ENCODE measurements around the gene SORCS2.

The SORCS2 gene

GRCh38 chr4:7630568-7631287, 438.4 kb downstream of the SORCS2 start:
- no peak overlapping the region for H2BK5ac ChIP-seq (ENCODE audit: low read depth, low read length, poor library complexity, severe bottlenecking)
- peaks cover 4 to 23% of the 10 kb centered on the region in 2 experiments for H3K27me3 ChIP-seq (ENCODE audit: control insufficient read depth in 1 of 2, insufficient read depth in 1 of 2, low read length in 2 of 2)
- H3K4me2 ChIP-seq (ENCODE audit: low read length, poor library complexity, severe bottlenecking): peak overlapping the region; percentile 53
- no peak overlapping the region for H3K23ac ChIP-seq (ENCODE audit: low read length in 2 of 2)
- peaks cover 19% of the 10 kb centered on the region for H3K4me1 ChIP-seq (ENCODE audit: control insufficient read depth, insufficient read depth, low read depth, low read length)
- no peak overlapping the region for H2BK15ac ChIP-seq (ENCODE audit: low read depth, poor library complexity, severe bottlenecking)
- 33% methylated on average over 17 of the region's 17 CpGs for WGBS
- no peak overlapping the region for H2AK5ac ChIP-seq (ENCODE audit: low read length, severe bottlenecking)
- H2BK120ac ChIP-seq (ENCODE audit: low read depth, low read length): no peak overlapping the region
- no peak overlapping the region for H3K4ac ChIP-seq (ENCODE audit: low read depth in 1 of 2, low read length in 2 of 2)
- H4K91ac ChIP-seq (ENCODE audit: low read length): no peak overlapping the region
- H3K18ac ChIP-seq (ENCODE audit: low read depth in 1 of 2, low read length in 2 of 2): peak overlapping the region in 1 of 2 experiments; percentile 71
- H3K14ac ChIP-seq (ENCODE audit: low read length in 2 of 2): no peak overlapping the region
- H3K79me1 ChIP-seq (replicated peaks; ENCODE audit: low read length, poor library complexity, severe bottlenecking): no peaks in the 10 kb centered on the region
- H4K8ac ChIP-seq (ENCODE audit: low read length): no peak overlapping the region
- H3K4me3 ChIP-seq (ENCODE audit: insufficient read depth in 1 of 2, low read depth in 1 of 2, low read length in 2 of 2): peak overlapping the region in 1 of 2 experiments; percentile 57
- H2BK12ac ChIP-seq (ENCODE audit: low read length in 2 of 2): no peak overlapping the region
- peaks cover 4% of the 10 kb centered on the region for H3K9me3 ChIP-seq (ENCODE audit: control insufficient read depth, low read length)
- H2AFZ ChIP-seq (ENCODE audit: low read depth, low read length): no peak overlapping the region
- peak overlapping the region; percentile 47 for H3K9ac ChIP-seq (ENCODE audit: low read length)
- peak overlapping the region; percentile 51 for H3K27ac ChIP-seq (ENCODE audit: low read length, poor library complexity, severe bottlenecking)
- DNase-seq: peak; percentile 85
- no peaks in the 10 kb centered on the region for H3K36me3 ChIP-seq (ENCODE audit: control insufficient read depth in 1 of 2, insufficient read depth in 2 of 2, low read depth in 1 of 2, low read length in 2 of 2)

GRCh38 chr4:7631288-7632014, 439.1 kb downstream of the SORCS2 start:
- Histone ChIP-seq H3K79me1 (replicated peaks; ENCODE audit: low read length, poor library complexity, severe bottlenecking) (no peaks in the 10 kb centered on the region), H3K27me3 (ENCODE audit: control insufficient read depth in 1 of 2, insufficient read depth in 1 of 2, low read length in 2 of 2) (peaks cover 4 to 27% of the 10 kb centered on the region in 2 experiments), H4K91ac (ENCODE audit: low read length) (peak overlapping the region; percentile 2), H2BK120ac (ENCODE audit: low read depth, low read length) (peak overlapping the region; percentile 61), H2BK12ac (ENCODE audit: low read length in 2 of 2) (no peak overlapping the region), H2BK15ac (ENCODE audit: low read depth, poor library complexity, severe bottlenecking) (peak overlapping the region; percentile 48), H3K9me3 (ENCODE audit: control insufficient read depth, low read length) (peaks cover 4% of the 10 kb centered on the region), H3K4me3 (ENCODE audit: insufficient read depth in 1 of 2, low read depth in 1 of 2, low read length in 2 of 2) (peak overlapping the region in 1 of 2 experiments; percentile 57), H2AK5ac (ENCODE audit: low read length, severe bottlenecking) (no peak overlapping the region), H4K8ac (ENCODE audit: low read length) (no peak overlapping the region), H3K4ac (ENCODE audit: low read depth in 1 of 2, low read length in 2 of 2) (no peak overlapping the region), H3K18ac (ENCODE audit: low read depth in 1 of 2, low read length in 2 of 2) (peak overlapping the region in 1 of 2 experiments; percentile 71), H3K9ac (ENCODE audit: low read length) (peak overlapping the region; percentile 47), H3K4me1 (ENCODE audit: control insufficient read depth, insufficient read depth, low read depth, low read length) (peaks cover 19% of the 10 kb centered on the region), H3K4me2 (ENCODE audit: low read length, poor library complexity, severe bottlenecking) (no peak overlapping the region), H2AFZ (ENCODE audit: low read depth, low read length) (no peak overlapping the region), H3K27ac (ENCODE audit: low read length, poor library complexity, severe bottlenecking) (peak overlapping the region; percentile 1), H2BK5ac (ENCODE audit: low read depth, low read length, poor library complexity, severe bottlenecking) (no peak overlapping the region), H3K14ac (ENCODE audit: low read length in 2 of 2) (peak overlapping the region in 1 of 2 experiments; percentile 12), H3K23ac (ENCODE audit: low read length in 2 of 2) (no peak overlapping the region), H3K36me3 (ENCODE audit: control insufficient read depth in 1 of 2, insufficient read depth in 2 of 2, low read depth in 1 of 2, low read length in 2 of 2) (no peaks in the 10 kb centered on the region)
- DNase-seq: no peak
- WGBS: 51% methylated on average over 10 of the region's 10 CpGs

GRCh38 chr4:7632341-7632740, 440.0 kb downstream of the SORCS2 start:
- Histone ChIP-seq H3K18ac (ENCODE audit: low read depth in 1 of 2, low read length in 2 of 2) (no peak overlapping the region), H3K4me1 (ENCODE audit: control insufficient read depth, insufficient read depth, low read depth, low read length) (peaks cover 19% of the 10 kb centered on the region), H3K9ac (ENCODE audit: low read length) (no peak overlapping the region), H3K27me3 (ENCODE audit: control insufficient read depth in 1 of 2, insufficient read depth in 1 of 2, low read length in 2 of 2) (peaks cover 4 to 31% of the 10 kb centered on the region in 2 experiments), H2BK5ac (ENCODE audit: low read depth, low read length, poor library complexity, severe bottlenecking) (no peak overlapping the region), H2AFZ (ENCODE audit: low read depth, low read length) (no peak overlapping the region), H3K36me3 (ENCODE audit: control insufficient read depth in 1 of 2, insufficient read depth in 2 of 2, low read depth in 1 of 2, low read length in 2 of 2) (no peaks in the 10 kb centered on the region), H3K27ac (ENCODE audit: low read length, poor library complexity, severe bottlenecking) (no peak overlapping the region), H2BK120ac (ENCODE audit: low read depth, low read length) (no peak overlapping the region), H3K4ac (ENCODE audit: low read depth in 1 of 2, low read length in 2 of 2) (no peak overlapping the region), H4K91ac (ENCODE audit: low read length) (no peak overlapping the region), H3K79me1 (replicated peaks; ENCODE audit: low read length, poor library complexity, severe bottlenecking) (no peaks in the 10 kb centered on the region), H3K9me3 (ENCODE audit: control insufficient read depth, low read length) (peaks cover 4% of the 10 kb centered on the region), H3K4me3 (ENCODE audit: insufficient read depth in 1 of 2, low read depth in 1 of 2, low read length in 2 of 2) (no peak overlapping the region), H4K8ac (ENCODE audit: low read length) (no peak overlapping the region), H2BK15ac (ENCODE audit: low read depth, poor library complexity, severe bottlenecking) (no peak overlapping the region), H2AK5ac (ENCODE audit: low read length, severe bottlenecking) (no peak overlapping the region), H3K14ac (ENCODE audit: low read length in 2 of 2) (no peak overlapping the region), H3K23ac (ENCODE audit: low read length in 2 of 2) (no peak overlapping the region), H2BK12ac (ENCODE audit: low read length in 2 of 2) (no peak overlapping the region), H3K4me2 (ENCODE audit: low read length, poor library complexity, severe bottlenecking) (no peak overlapping the region)
- DNase-seq: no peak
- WGBS: 91% methylated on average over 12 of the region's 12 CpGs

GRCh38 chr4:7632971-7633370, 440.6 kb downstream of the SORCS2 start:
- Histone ChIP-seq H4K8ac (ENCODE audit: low read length) (no peak overlapping the region), H3K9ac (ENCODE audit: low read length) (no peak overlapping the region), H2AK5ac (ENCODE audit: low read length, severe bottlenecking) (no peak overlapping the region), H2BK5ac (ENCODE audit: low read depth, low read length, poor library complexity, severe bottlenecking) (no peak overlapping the region), H2BK120ac (ENCODE audit: low read depth, low read length) (no peak overlapping the region), H3K27ac (ENCODE audit: low read length, poor library complexity, severe bottlenecking) (no peak overlapping the region), H3K23ac (ENCODE audit: low read length in 2 of 2) (no peak overlapping the region), H2BK15ac (ENCODE audit: low read depth, poor library complexity, severe bottlenecking) (no peak overlapping the region), H4K91ac (ENCODE audit: low read length) (no peak overlapping the region), H3K4me3 (ENCODE audit: insufficient read depth in 1 of 2, low read depth in 1 of 2, low read length in 2 of 2) (no peak overlapping the region), H2BK12ac (ENCODE audit: low read length in 2 of 2) (peak overlapping the region in 1 of 2 experiments; percentile 32), H3K27me3 (ENCODE audit: control insufficient read depth in 1 of 2, insufficient read depth in 1 of 2, low read length in 2 of 2) (peaks cover 4 to 31% of the 10 kb centered on the region in 2 experiments), H3K14ac (ENCODE audit: low read length in 2 of 2) (no peak overlapping the region), H3K9me3 (ENCODE audit: control insufficient read depth, low read length) (peaks cover 4% of the 10 kb centered on the region), H3K36me3 (ENCODE audit: control insufficient read depth in 1 of 2, insufficient read depth in 2 of 2, low read depth in 1 of 2, low read length in 2 of 2) (no peaks in the 10 kb centered on the region), H3K4me1 (ENCODE audit: control insufficient read depth, insufficient read depth, low read depth, low read length) (peaks cover 19% of the 10 kb centered on the region), H2AFZ (ENCODE audit: low read depth, low read length) (no peak overlapping the region), H3K79me1 (replicated peaks; ENCODE audit: low read length, poor library complexity, severe bottlenecking) (no peaks in the 10 kb centered on the region), H3K4me2 (ENCODE audit: low read length, poor library complexity, severe bottlenecking) (no peak overlapping the region), H3K18ac (ENCODE audit: low read depth in 1 of 2, low read length in 2 of 2) (no peak overlapping the region), H3K4ac (ENCODE audit: low read depth in 1 of 2, low read length in 2 of 2) (no peak overlapping the region)
- 83% methylated on average over 5 of the region's 5 CpGs for WGBS
- DNase-seq: no peak

Measured in mesenchymal stem cell (in vitro differentiated cells and primary cell).